SIG-M5 (cell line): ENCODE results near the gene FCGR3A.
"Not testable (repeated sequence)": the region's sequence is repeated elsewhere in the genome, so short reads cannot be mapped to it uniquely, and the experiment has no call there.

Experiments used
- DNase-seq: peaks from one replicate; lab custom pipeline; 2025; lab: John Stamatoyannopoulos, UW

FCGR3A gene

GRCh38 chr1:161556143-161556542 is 6.5 kb upstream of the FCGR3A start:
- DNase-seq = not testable (repeated sequence)

GRCh38 chr1:161554815-161555417 is 5.3 kb upstream of the FCGR3A start:
- not testable (repeated sequence) for DNase-seq

GRCh38 chr1:161554340-161554739 is 4.7 kb upstream of the FCGR3A start:
- DNase-seq = not testable (repeated sequence)

GRCh38 chr1:161553631-161554030 is 4.0 kb upstream of the FCGR3A start:
- not testable (repeated sequence) for DNase-seq

- not testable (repeated sequence) for DNase-seq
Measured at GRCh38 chr1:161550942-161551341, 1.3 kb upstream of the FCGR3A start.

GRCh38 chr1:161548749-161549406 is 740 bp downstream of the FCGR3A start:
- not testable (repeated sequence) for DNase-seq

- DNase-seq = not testable (repeated sequence)
Measured at GRCh38 chr1:161547995-161548741, 1.4 kb downstream of the FCGR3A start.

GRCh38 chr1:161545005-161545731 is 4.5 kb downstream of the FCGR3A start:
- DNase-seq = not testable (repeated sequence)

- not testable (repeated sequence) for DNase-seq
Measured at GRCh38 chr1:161543125-161543524, 6.5 kb downstream of the FCGR3A start.

GRCh38 chr1:161542091-161542559 is 7.5 kb downstream of the FCGR3A start:
- not testable (repeated sequence) for DNase-seq

GRCh38 chr1:161540570-161540960 is 9.1 kb downstream of the FCGR3A start:
- not testable (repeated sequence) for DNase-seq

- peak; percentile 54 for DNase-seq
Measured at GRCh38 chr1:161539731-161540569, 9.7 kb downstream of the FCGR3A start.

GRCh38 chr1:161538925-161539479 is 10.6 kb downstream of the FCGR3A start:
- not testable (repeated sequence) for DNase-seq

- not testable (repeated sequence) for DNase-seq
Measured at GRCh38 chr1:161537068-161537669, 12.4 kb downstream of the FCGR3A start.

- DNase-seq = not testable (repeated sequence)
Measured at GRCh38 chr1:161532644-161533567, 16.7 kb downstream of the FCGR3A start.

- no peak for DNase-seq
Measured at GRCh38 chr1:161531986-161532643, 17.5 kb downstream of the FCGR3A start.

GRCh38 chr1:161530671-161531641 is 18.7 kb downstream of the FCGR3A start:
- DNase-seq = peak; percentile 95
